HG03442 (cell line): Measurements from ENCODE around the gene TP53TG3B.
"Not testable (repeated sequence)": the region's sequence is repeated elsewhere in the genome, so short reads cannot be mapped to it uniquely, and the experiment has no call there.

Experiments
- ATAC-seq: cut with Tn5 transposase; IDR thresholded peaks from one replicate; pipeline ENCODE4 v1.9.1; 2021; ENCODE audit warnings: mild to moderate bottlenecking, moderate library complexity; ENCODE audit not compliant: unreplicated experiment

TP53TG3B gene

GRCh38 chr16:33360541-33360940, at the start of gene TP53TG3B:
TSS of gene TP53TG3B (plus strand) at chr16:33360841. CDS start at chr16:33360909, 68 bp downstream.
- ATAC-seq: not testable (repeated sequence)

- ATAC-seq: not testable (repeated sequence)
Measured at GRCh38 chr16:33336226-33337012, 24.2 kb upstream of the TP53TG3B start.

- not testable (repeated sequence) for ATAC-seq
Measured at GRCh38 chr16:33337627-33338542, 22.8 kb upstream of the TP53TG3B start.

- not testable (repeated sequence) for ATAC-seq
Measured at GRCh38 chr16:33338543-33338951, 22.1 kb upstream of the TP53TG3B start.

GRCh38 chr16:33339093-33340061, 21.3 kb upstream of the TP53TG3B start:
- ATAC-seq: not testable (repeated sequence)
